A673 (cell line): ENCODE measurements around the gene PRSS27. TPM values are rescaled to one million over a fixed set of nuclear protein-coding genes. Genes with fewer than 3 reads are reported as not detected.

ENCODE experiments used
- BruUV-seq: library from RNA; stranded (reverse); fragments of 400-500 nt; replicated peaks from 2 replicates; lab custom pipeline; 2021; lab: Mats Ljungman, UMichigan
- CTCF ChIA-PET: fragments of 300-600 bp; sonication (Branson Sonifier 250); formaldehyde crosslinking; loops from one replicate; lab custom pipeline; 2022; ENCODE audit warnings: antibody characterized with exemption; lab: Charles Lee
- POLR2A ChIA-PET: fragments of 300-600 bp; sonication (Branson Sonifier 250); formaldehyde crosslinking; loops from one replicate; lab custom pipeline; 2022; ENCODE audit warnings: antibody characterized with exemption; ENCODE audit not compliant: low non-redundant PET; lab: Charles Lee
- DNase-seq: peaks from one replicate; pipeline ENCODE4 v3.0.0-alpha.2; 2015; ENCODE audit warnings: low spot score
- H3K27ac ChIP-seq: fragments of 200-600 bp; sonication (generic); 2 replicates; pipeline ENCODE4 v1.5.1; 2016; ENCODE audit warnings: mixed run types, low read depth, mild to moderate bottlenecking, mixed read lengths, antibody characterized with exemption, low read length; ENCODE audit not compliant: poor library complexity, severe bottlenecking
- H3K27me3 ChIP-seq: fragments of 200-600 bp; sonication (generic); replicated peaks from 2 replicates; pipeline ENCODE4 v1.6.1; 2017; ENCODE audit warnings: mixed run types, low read depth, mild to moderate bottlenecking, mixed read lengths, antibody characterized with exemption, low read length; ENCODE audit not compliant: insufficient read depth, poor library complexity
- H3K36me3 ChIP-seq: fragments of 200-600 bp; sonication (generic); 2 replicates; pipeline ENCODE4 v1.6.1; 2016; ENCODE audit warnings: mixed run types, mild to moderate bottlenecking, mixed read lengths, antibody characterized with exemption, low read length; ENCODE audit not compliant: insufficient read depth, poor library complexity, severe bottlenecking
- H3K4me1 ChIP-seq: fragments of 200-600 bp; sonication (generic); 2 replicates; pipeline ENCODE4 v1.6.1; 2017; ENCODE audit warnings: mixed run types, mild to moderate bottlenecking, mixed read lengths, antibody characterized with exemption, low read length; ENCODE audit not compliant: insufficient read depth, poor library complexity, severe bottlenecking
- H3K4me3 ChIP-seq: fragments of 200-600 bp; sonication (generic); 2 replicates; pipeline ENCODE4 v1.5.1; 2016; ENCODE audit warnings: low read depth, mixed run types, mild to moderate bottlenecking, mixed read lengths, low read length; ENCODE audit not compliant: poor library complexity, severe bottlenecking
- H3K9me3 ChIP-seq: fragments of 200-600 bp; sonication (generic); 2 replicates; pipeline ENCODE4 v1.6.1; 2016; ENCODE audit warnings: mixed run types, low read depth, mild to moderate bottlenecking, mixed read lengths, antibody characterized with exemption, low read length; ENCODE audit not compliant: poor library complexity, severe bottlenecking
- CTCF ChIP-seq: fragments of 300-800, 200-600 bp; sonication (generic); conservative IDR thresholded peaks from 2 replicates; pipeline ENCODE4 v1.5.1; 2017; ENCODE audit warnings: low read depth, mild to moderate bottlenecking, antibody characterized with exemption, low read length, moderate library complexity, mixed read lengths
- EZH2 ChIP-seq: fragments of 200-600 bp; sonication (generic); IDR thresholded peaks from 2 replicates; pipeline ENCODE4 v1.6.1; 2017; ENCODE audit warnings: borderline replicate concordance, low read depth, mild to moderate bottlenecking, mixed read lengths, antibody characterized with exemption, low read length; ENCODE audit not compliant: poor library complexity, severe bottlenecking
- intact Hi-C: fragments of 100-400 bp; cut with micrococcal nuclease; formaldehyde crosslinking; loops from one replicate; pipeline ENCODE4 v1.10.0; 2022; ENCODE audit not compliant: unreplicated experiment
- total RNA-seq: library from RNA; stranded (reverse); gene quantifications from 2 replicates; pipeline ENCODE4 v1.2.3, GENCODE V29; 2021

The PRSS27 gene
- total RNA-seq, 1 experiment from 2014 or later, result 1.3 TPM

GRCh38 chr16:2728034-2728433 lies 8.0 kb upstream of the PRSS27 start:
- CTCF ChIA-PET, result no interaction called here
- Histone ChIP-seq H3K36me3 (no peaks in the 10 kb centered on the region), H3K27me3 (no peaks in the 10 kb centered on the region), H3K4me3 (no peak overlapping the region), H3K4me1 (no peaks in the 10 kb centered on the region), H3K9me3 (no peaks in the 10 kb centered on the region), H3K27ac (no peak overlapping the region)
- TF ChIP-seq CTCF (no peak), EZH2 (no peak)
- no peak for DNase-seq
- no TSS peak for BruUV-seq
- intact Hi-C loops, result no loop called here
- POLR2A ChIA-PET, result no interaction called here

- H3K36me3 ChIP-seq, result no peaks in the 10 kb centered on the region
- TF ChIP-seq EZH2, result no peak
- TF ChIP-seq CTCF, result no peak
- no peak overlapping the region for H3K27ac ChIP-seq
- H3K4me1 ChIP-seq, result no peaks in the 10 kb centered on the region
- DNase-seq, result no peak
- intact Hi-C loops, result no loop called here
- no peaks in the 10 kb centered on the region for H3K9me3 ChIP-seq
- CTCF ChIA-PET, result no interaction called here
- POLR2A ChIA-PET, result no interaction called here
- H3K27me3 ChIP-seq, result no peaks in the 10 kb centered on the region
- no peak overlapping the region for H3K4me3 ChIP-seq
- BruUV-seq, result no TSS peak
These were observed 6.9 kb upstream of the PRSS27 start for GRCh38 chr16:2726923-2727322.

GRCh38 chr16:2724816-2725348 lies 4.9 kb upstream of the PRSS27 start:
- H3K36me3 ChIP-seq, result no peaks in the 10 kb centered on the region
- H3K4me3 ChIP-seq, result no peak overlapping the region
- intact Hi-C loops, result no loop called here
- DNase-seq, result no peak
- ChIA-PET CTCF (no interaction called here), POLR2A (no interaction called here)
- no peaks in the 10 kb centered on the region for H3K9me3 ChIP-seq
- no peak overlapping the region for H3K27ac ChIP-seq
- H3K4me1 ChIP-seq, result no peaks in the 10 kb centered on the region
- H3K27me3 ChIP-seq, result no peaks in the 10 kb centered on the region
- TF ChIP-seq CTCF, result no peak
- no TSS peak for BruUV-seq
